ENCODE measurements around the gene NUMBL. TPM values are rescaled to one million over a fixed set of nuclear protein-coding genes. Genes with fewer than 3 reads are reported as not detected.
"Not testable (repeated sequence)": the region's sequence is repeated elsewhere in the genome, so short reads cannot be mapped to it uniquely, and the experiment has no call there.

Gene NUMBL
- total RNA-seq, 4 donors from 2014 or later: 18.8 to 90.5 (median 44.3) TPM

- Histone ChIP-seq H3K27ac (no peak overlapping the region), H3K4me1 (no peaks in the 10 kb centered on the region), H3K27me3 (no peaks in the 10 kb centered on the region), H3K9me3 (no peaks in the 10 kb centered on the region), H3K36me3 (no peaks in the 10 kb centered on the region), H3K4me3 (no peak overlapping the region)
- intact Hi-C loops (cut with DNase I; ENCODE audit: low total_unique reads): no loop called here
- TF ChIP-seq POLR2A (IDR thresholded peaks at IDR 0.05) (no peak), CTCF (IDR thresholded peaks at IDR 0.05) (no peak)
- no peak for DNase-seq
Measured at GRCh38 chr19:40735013-40735771, 44.7 kb upstream of the NUMBL start.

- H3K27ac ChIP-seq: no peak overlapping the region
- H3K4me1 ChIP-seq: no peaks in the 10 kb centered on the region
- H3K36me3 ChIP-seq: no peaks in the 10 kb centered on the region
- H3K4me3 ChIP-seq: no peak overlapping the region
- no peaks in the 10 kb centered on the region for H3K9me3 ChIP-seq
- intact Hi-C loops (cut with DNase I; ENCODE audit: low total_unique reads): no loop called here
- no peaks in the 10 kb centered on the region for H3K27me3 ChIP-seq
- TF ChIP-seq POLR2A (IDR thresholded peaks at IDR 0.05): no peak
- no peak for TF ChIP-seq CTCF (IDR thresholded peaks at IDR 0.05)
- no peak for DNase-seq
Measured at GRCh38 chr19:40733149-40733548, 42.7 kb upstream of the NUMBL start.

- H3K4me3 ChIP-seq; DNase-seq; H3K36me3 ChIP-seq; intact Hi-C loops (cut with DNase I; ENCODE audit: low total_unique reads); H3K27ac ChIP-seq; H3K27me3 ChIP-seq; H3K9me3 ChIP-seq; H3K4me1 ChIP-seq: not testable (repeated sequence)
Measured at GRCh38 chr19:40732304-40732703, 41.9 kb upstream of the NUMBL start.

GRCh38 chr19:40730065-40730464 is 39.6 kb upstream of the NUMBL start:
- H3K4me1 ChIP-seq; intact Hi-C loops (cut with DNase I; ENCODE audit: low total_unique reads); H3K27ac ChIP-seq; H3K36me3 ChIP-seq; DNase-seq; H3K4me3 ChIP-seq; H3K27me3 ChIP-seq; H3K9me3 ChIP-seq: not testable (repeated sequence)

GRCh38 chr19:40726279-40726678 is 35.8 kb upstream of the NUMBL start:
- no peaks in the 10 kb centered on the region for H3K36me3 ChIP-seq
- H3K9me3 ChIP-seq: no peaks in the 10 kb centered on the region
- H3K27ac ChIP-seq: no peak overlapping the region
- peaks cover 3 to 5% of the 10 kb centered on the region in 2 donors for H3K4me1 ChIP-seq
- no peak for DNase-seq
- H3K27me3 ChIP-seq: no peaks in the 10 kb centered on the region
- TF ChIP-seq CTCF (IDR thresholded peaks at IDR 0.05): no peak
- no peak for TF ChIP-seq POLR2A (IDR thresholded peaks at IDR 0.05)
- no peak overlapping the region for H3K4me3 ChIP-seq
- intact Hi-C loops (cut with DNase I; ENCODE audit: low total_unique reads): no loop called here

- Histone ChIP-seq H3K27ac (no peak overlapping the region), H3K27me3 (no peaks in the 10 kb centered on the region), H3K4me1 (peaks cover 5 to 8% of the 10 kb centered on the region in 2 donors), H3K9me3 (no peaks in the 10 kb centered on the region), H3K36me3 (no peaks in the 10 kb centered on the region), H3K4me3 (no peak overlapping the region)
- intact Hi-C loops (cut with DNase I; ENCODE audit: low total_unique reads): no loop called here
- TF ChIP-seq CTCF (IDR thresholded peaks at IDR 0.05) (no peak), POLR2A (IDR thresholded peaks at IDR 0.05) (no peak)
- DNase-seq: no peak
Measured at GRCh38 chr19:40724855-40725254, 34.4 kb upstream of the NUMBL start.
